ENCODE results near the gene RAP1GAP2.
"Not testable (repeated sequence)": the region's sequence is repeated elsewhere in the genome, so short reads cannot be mapped to it uniquely, and the experiment has no call there.

DNA sequence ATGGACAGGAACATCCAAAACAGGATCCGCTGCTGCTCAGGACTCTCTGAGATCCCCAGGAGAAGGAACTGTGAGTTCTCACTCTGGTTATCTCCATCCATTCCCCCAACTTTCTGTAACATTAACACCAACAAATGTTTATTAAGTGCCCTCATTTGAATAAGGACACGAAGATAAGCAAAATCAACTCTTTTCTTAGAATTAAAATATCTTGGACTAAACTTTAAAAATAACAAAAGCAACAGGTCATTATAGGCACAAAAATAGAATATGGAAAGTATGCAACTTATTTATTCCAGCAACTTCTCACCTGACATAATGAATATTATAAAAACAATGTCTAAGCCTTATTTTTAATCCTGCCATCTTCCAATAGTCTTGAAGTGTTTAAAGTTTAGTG, 267.3 kb downstream of the RAP1GAP2 start, which contains the start of gene OR1D5:
- TF ChIP-seq JUN (IDR thresholded peaks at IDR 0.05; ENCODE audit: low read depth, low read length); CHD7 (IDR thresholded peaks at IDR 0.05; ENCODE audit: insufficient replicate concordance, low read length); POLR2AphosphoS5 (IDR thresholded peaks at IDR 0.05; ENCODE audit: low read depth, low read length): not testable (repeated sequence)
- TF ChIP-seq, protein P1, sequence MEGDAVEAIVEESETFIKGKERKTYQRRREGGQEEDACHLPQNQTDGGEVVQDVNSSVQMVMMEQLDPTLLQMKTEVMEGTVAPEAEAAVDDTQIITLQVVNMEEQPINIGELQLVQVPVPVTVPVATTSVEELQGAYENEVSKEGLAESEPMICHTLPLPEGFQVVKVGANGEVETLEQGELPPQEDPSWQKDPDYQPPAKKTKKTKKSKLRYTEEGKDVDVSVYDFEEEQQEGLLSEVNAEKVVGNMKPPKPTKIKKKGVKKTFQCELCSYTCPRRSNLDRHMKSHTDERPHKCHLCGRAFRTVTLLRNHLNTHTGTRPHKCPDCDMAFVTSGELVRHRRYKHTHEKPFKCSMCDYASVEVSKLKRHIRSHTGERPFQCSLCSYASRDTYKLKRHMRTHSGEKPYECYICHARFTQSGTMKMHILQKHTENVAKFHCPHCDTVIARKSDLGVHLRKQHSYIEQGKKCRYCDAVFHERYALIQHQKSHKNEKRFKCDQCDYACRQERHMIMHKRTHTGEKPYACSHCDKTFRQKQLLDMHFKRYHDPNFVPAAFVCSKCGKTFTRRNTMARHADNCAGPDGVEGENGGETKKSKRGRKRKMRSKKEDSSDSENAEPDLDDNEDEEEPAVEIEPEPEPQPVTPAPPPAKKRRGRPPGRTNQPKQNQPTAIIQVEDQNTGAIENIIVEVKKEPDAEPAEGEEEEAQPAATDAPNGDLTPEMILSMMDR (IDR thresholded peaks at IDR 0.05; ENCODE audit: control extremely low read depth in 1 of 3, insufficient read depth in 1 of 3, low read depth in 1 of 3, low read length in 3 of 3), result not testable (repeated sequence)
